Measurements from ENCODE around the gene REXO4. TPM values are rescaled to one million over a fixed set of nuclear protein-coding genes. Genes with fewer than 3 reads are reported as not detected.

REXO4 gene
- total and polyA plus RNA-seq, 9 of the 15 experiments (the other 6 are each of a cell fraction or from before 2014, with no cell fraction given): 3.4 to 72.9 (median 31.1) TPM

DNA sequence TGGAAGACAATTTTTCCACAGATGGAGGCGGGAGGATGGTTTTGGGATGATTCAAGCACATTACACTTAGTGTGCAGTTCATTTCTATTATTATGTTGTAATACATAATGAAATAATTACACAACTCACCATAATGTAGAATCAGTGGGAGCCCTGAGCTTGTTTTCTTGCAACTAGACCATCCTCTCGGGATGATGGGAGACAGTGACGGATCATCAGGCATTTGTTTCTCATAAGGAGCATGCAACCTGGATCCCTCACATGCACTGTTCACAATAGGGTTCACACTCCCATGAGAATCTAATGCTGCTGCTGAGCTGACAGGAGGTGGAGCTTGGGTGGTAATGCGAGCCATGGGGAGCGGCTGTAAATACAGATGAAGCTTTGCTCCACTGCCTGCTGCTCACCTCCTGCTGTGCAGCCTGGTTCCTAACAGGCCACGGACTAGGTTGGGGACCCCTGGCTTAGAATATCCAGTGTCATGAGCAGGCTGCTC, 40.0 kb downstream of the REXO4 start:
- Histone ChIP-seq H3K4me2 (ENCODE audit: insufficient read depth, low read length) (peak overlapping the region; percentile 23; the same call in 1 of the 2 replicates), H3K4me3 (no peak overlapping the region), H3K27me3 (ENCODE audit: control insufficient read depth in 2 of 2, insufficient read depth in 2 of 2, low read length in 2 of 2) (no peaks in the 10 kb centered on the region; a peak in 1 of 5 replicates), H3K27ac (ENCODE audit: extremely low read depth, low read depth, low read length) (no peak overlapping the region), H3K36me3 (ENCODE audit: control insufficient read depth, insufficient read depth, low read length) (peaks cover 14% of the 10 kb centered on the region), H3K9me3 (replicated peaks; ENCODE audit: control insufficient read depth, insufficient read depth, low read depth, low read length) (no peaks in the 10 kb centered on the region), H4K20me1 (replicated peaks; ENCODE audit: control insufficient read depth, insufficient read depth, low read length) (peaks cover 10% of the 10 kb centered on the region), H3K4me1 (replicated peaks in 1 of 2; ENCODE audit: control insufficient read depth in 2 of 2, insufficient read depth in 2 of 2, low read length in 2 of 2) (peaks cover 22 to 35% of the 10 kb centered on the region in 2 experiments; a peak in 4 of 5 replicates), H3K9ac (ENCODE audit: insufficient read depth in 1 of 2, low read depth in 2 of 2, low read length in 2 of 2) (no peak overlapping the region; a peak in 1 of 4 replicates), H3K79me2 (ENCODE audit: control insufficient read depth, insufficient read depth, low read length) (peaks cover 39% of the 10 kb centered on the region), H3K9me1 (ENCODE audit: control insufficient read depth, insufficient read depth, low read length) (no peaks in the 10 kb centered on the region), H2AFZ (ENCODE audit: low read depth, low read length) (no peak overlapping the region)
- intact Hi-C loops (cut with micrococcal nuclease): no loop called here
- in situ Hi-C loops (cut with MboI): no loop called here
- DNase-seq (ENCODE audit: extremely low read depth in 1 of 4, low spot score in 3 of 4) (peak in 1 of 4 experiments; percentile 70), ATAC-seq (no peak), FAIRE-seq (peak; percentile 84)
- TF ChIP-seq CEBPB (tag; IDR thresholded peaks at IDR 0.05): peak; percentile 74
- TF ChIP-seq, protein P1, sequence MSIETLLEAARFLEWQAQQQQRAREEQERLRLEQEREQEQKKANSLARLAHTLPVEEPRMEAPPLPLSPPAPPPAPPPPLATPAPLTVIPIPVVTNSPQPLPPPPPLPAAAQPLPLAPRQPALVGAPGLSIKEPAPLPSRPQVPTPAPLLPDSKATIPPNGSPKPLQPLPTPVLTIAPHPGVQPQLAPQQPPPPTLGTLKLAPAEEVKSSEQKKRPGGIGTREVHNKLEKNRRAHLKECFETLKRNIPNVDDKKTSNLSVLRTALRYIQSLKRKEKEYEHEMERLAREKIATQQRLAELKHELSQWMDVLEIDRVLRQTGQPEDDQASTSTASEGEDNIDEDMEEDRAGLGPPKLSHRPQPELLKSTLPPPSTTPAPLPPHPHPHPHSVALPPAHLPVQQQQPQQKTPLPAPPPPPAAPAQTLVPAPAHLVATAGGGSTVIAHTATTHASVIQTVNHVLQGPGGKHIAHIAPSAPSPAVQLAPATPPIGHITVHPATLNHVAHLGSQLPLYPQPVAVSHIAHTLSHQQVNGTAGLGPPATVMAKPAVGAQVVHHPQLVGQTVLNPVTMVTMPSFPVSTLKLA (conservative IDR thresholded peaks at IDR 0.05): 0 out of 4 replicates have a peak, but pooled peaks of 1 of the 2 experiments have one; percentile 17
- TF ChIP-seq FOXA3 (CRISPR knock-in tag; conservative IDR thresholded peaks at IDR 0.05 in 1 of 2, IDR thresholded peaks at IDR 0.05 in 1 of 2): no peak
- no peak for TF ChIP-seq CEBPG (CRISPR knock-in tag; IDR thresholded peaks at IDR 0.05)
- 0 out of 4 replicates have a peak, but pooled peaks have one; percentile 19 to 31 for TF ChIP-seq CEBPG (tag; conservative IDR thresholded peaks at IDR 0.05 in 1 of 2, IDR thresholded peaks at IDR 0.05 in 1 of 2)
- peak; percentile 7 for TF ChIP-seq MEIS2 (IDR thresholded peaks at IDR 0.05; ENCODE audit: partially characterized antibody)
- 30% methylated on average over 6 of the region's 6 CpGs for WGBS (ENCODE audit: insufficient coverage, low coverage, missing lambda C conversion rate)
- ChIA-PET CTCF (ENCODE audit: low intra/inter-chr PET ratio) (interaction anchor here (0.7 kb wide), 1 partner anchor 109 kb away, joined by 3 read pairs; no protein-coding TSS in a partner anchor), POLR2A (interaction anchor here (0.6 to 8.3 kb wide), 8 partner anchors 9 to 83 kb away, joined by 3 to 81 read pairs (median 6); no protein-coding TSS in a partner anchor)
- no TSS peak for BruUV-seq (replicated peaks)
